K562 (cell line): ENCODE data around the gene RMP24.

Experiments used
- BCL6 ChIP-seq: fragments of 250-450 bp; sonication (Bioruptor Pico); IDR thresholded peaks from 2 replicates; pipeline ENCODE4 v1.4.0; 2020
- CSDE1 ChIP-seq, 2 experiments: fragments of 450-650 bp; IDR thresholded peaks; 2 replicates each; pipeline ENCODE4 v1.6.1; 2016; ENCODE audit warnings: mild to moderate bottlenecking in 1 of 2
- MBD2 ChIP-seq: sonication (generic); IDR thresholded peaks from 2 replicates; pipeline ENCODE4 v1.6.1; 2016; ENCODE audit warnings: low read depth, borderline replicate concordance
- MCM2 ChIP-seq: fragments of 450-650 bp; IDR thresholded peaks from 2 replicates; pipeline ENCODE4 v1.6.1; 2017; ENCODE audit warnings: low read depth, mild to moderate bottlenecking
- SLC30A9 ChIP-seq: fragments of 250-450 bp; sonication (Bioruptor Pico); IDR thresholded peaks from 2 replicates; pipeline ENCODE4 v1.8.0; 2022; ENCODE audit warnings: mild to moderate bottlenecking, moderate library complexity
- STAT5B ChIP-seq: fragments of 250-450 bp; sonication (Bioruptor Pico); IDR thresholded peaks from 2 replicates; pipeline ENCODE4 v1.8.0; 2021; ENCODE audit warnings: mild to moderate bottlenecking, inconsistent platforms
- TAF7 ChIP-seq: fragments of 450-650 bp; IDR thresholded peaks from 2 replicates; pipeline ENCODE4 v1.6.1; 2016; ENCODE audit warnings: missing genetic modification characterization, missing compliant biosample characterization
- ZBTB8A ChIP-seq: fragments of 450-650 bp; IDR thresholded peaks from 2 replicates; pipeline ENCODE4 v1.6.1; 2018; ENCODE audit warnings: mild to moderate bottlenecking, moderate library complexity; ENCODE audit not compliant: partially characterized antibody
- ZNF830 ChIP-seq: fragments of 250-450 bp; sonication (Bioruptor Pico); IDR thresholded peaks from 2 replicates; pipeline ENCODE4 v1.5.0; 2021; ENCODE audit warnings: mild to moderate bottlenecking
- TF ChIP-seq, protein P1 (sequence below): sonication (generic); formaldehyde crosslinking; IDR thresholded peaks from 2 replicates; pipeline ENCODE4 v1.8.0; 2022; ENCODE audit warnings: mild to moderate bottlenecking, missing genetic modification reagents
- TF ChIP-seq, protein P2 (sequence below): fragments of 200-800 bp; sonication (Bioruptor generic); IDR thresholded peaks from 2 replicates; pipeline ENCODE4 v1.6.1; 2017; ENCODE audit warnings: missing genetic modification characterization, missing compliant biosample characterization
- TF ChIP-seq, protein P3 (sequence below), 2 experiments: fragments of 450-650 bp in 1 of 2; sonication (generic) in 1 of 2; formaldehyde crosslinking; conservative IDR thresholded peaks; 2 replicates each; pipeline versions ENCODE4 v1.4.0 to v1.8.1; 2020 to 2022; ENCODE audit warnings: mild to moderate bottlenecking in 1 of 2, missing genetic modification reagents in 1 of 2
- TF ChIP-seq, protein P4 (sequence below): sonication (generic); formaldehyde crosslinking; IDR thresholded peaks from 2 replicates; pipeline ENCODE4 v1.8.0; 2022; ENCODE audit warnings: missing genetic modification reagents, mild to moderate bottlenecking, borderline replicate concordance
- TF ChIP-seq, protein P5 (sequence below), 2 experiments: fragments of 150-350 bp in 1 of 2; IDR thresholded peaks; 2 replicates each; pipeline ENCODE4 v1.6.1; 2012 to 2016; ENCODE audit warnings: low read depth in 2 of 2, low read length in 2 of 2, mild to moderate bottlenecking in 1 of 2, moderate library complexity in 1 of 2

Gene RMP24

DNA sequence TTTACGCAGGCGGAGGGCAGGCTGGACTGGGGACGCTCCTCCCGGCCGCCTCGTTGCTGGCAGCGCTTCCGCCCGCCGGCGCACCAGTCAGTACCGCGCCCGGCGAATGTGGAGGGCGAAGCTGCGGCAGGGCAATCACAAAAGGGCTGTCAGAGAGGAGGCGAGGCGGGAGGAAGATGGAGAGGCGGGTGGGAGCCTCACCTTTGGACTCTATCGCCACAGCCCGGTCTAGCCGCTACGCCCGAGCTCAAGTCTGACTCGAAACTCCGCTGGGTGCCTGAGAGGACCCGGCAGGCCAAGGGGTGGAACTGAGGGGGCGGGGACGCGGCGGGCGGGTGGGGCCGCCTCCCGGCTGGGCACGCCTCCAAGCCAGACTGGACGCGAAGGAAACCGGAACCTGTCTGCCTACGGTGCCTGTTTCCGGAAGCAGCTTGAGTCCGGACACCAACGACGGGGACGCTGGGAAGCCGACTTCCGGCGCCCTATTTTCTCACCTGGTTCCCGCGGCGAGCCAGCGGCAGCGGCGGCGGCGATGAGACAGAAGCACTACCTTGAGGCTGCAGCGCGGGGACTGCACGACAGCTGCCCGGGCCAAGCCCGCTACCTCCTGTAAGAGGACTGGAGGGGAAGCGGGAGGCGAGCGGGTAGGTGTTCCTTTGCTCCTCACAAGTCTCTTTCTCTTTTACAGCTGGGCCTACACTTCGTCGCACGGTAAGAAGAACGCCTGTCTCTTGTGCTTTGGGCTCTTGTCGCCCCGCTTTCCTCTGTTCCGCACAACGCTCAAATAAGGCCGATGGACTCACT, at the start of gene RMP24 (continued):
- TF ChIP-seq MCM2 (no peak), TAF7 (tag) (peak; percentile 81; the same call in 1 of the 2 replicates), ZBTB8A (no peak), BCL6 (CRISPR knock-in tag) (no peak), CSDE1 (IDR thresholded peaks at IDR 0.05) (no peak), SLC30A9 (CRISPR knock-in tag) (no peak), MBD2 (peak; percentile 61), ZNF830 (CRISPR knock-in tag) (no peak), STAT5B (CRISPR knock-in tag) (no peak)
- TF ChIP-seq, protein P1, sequence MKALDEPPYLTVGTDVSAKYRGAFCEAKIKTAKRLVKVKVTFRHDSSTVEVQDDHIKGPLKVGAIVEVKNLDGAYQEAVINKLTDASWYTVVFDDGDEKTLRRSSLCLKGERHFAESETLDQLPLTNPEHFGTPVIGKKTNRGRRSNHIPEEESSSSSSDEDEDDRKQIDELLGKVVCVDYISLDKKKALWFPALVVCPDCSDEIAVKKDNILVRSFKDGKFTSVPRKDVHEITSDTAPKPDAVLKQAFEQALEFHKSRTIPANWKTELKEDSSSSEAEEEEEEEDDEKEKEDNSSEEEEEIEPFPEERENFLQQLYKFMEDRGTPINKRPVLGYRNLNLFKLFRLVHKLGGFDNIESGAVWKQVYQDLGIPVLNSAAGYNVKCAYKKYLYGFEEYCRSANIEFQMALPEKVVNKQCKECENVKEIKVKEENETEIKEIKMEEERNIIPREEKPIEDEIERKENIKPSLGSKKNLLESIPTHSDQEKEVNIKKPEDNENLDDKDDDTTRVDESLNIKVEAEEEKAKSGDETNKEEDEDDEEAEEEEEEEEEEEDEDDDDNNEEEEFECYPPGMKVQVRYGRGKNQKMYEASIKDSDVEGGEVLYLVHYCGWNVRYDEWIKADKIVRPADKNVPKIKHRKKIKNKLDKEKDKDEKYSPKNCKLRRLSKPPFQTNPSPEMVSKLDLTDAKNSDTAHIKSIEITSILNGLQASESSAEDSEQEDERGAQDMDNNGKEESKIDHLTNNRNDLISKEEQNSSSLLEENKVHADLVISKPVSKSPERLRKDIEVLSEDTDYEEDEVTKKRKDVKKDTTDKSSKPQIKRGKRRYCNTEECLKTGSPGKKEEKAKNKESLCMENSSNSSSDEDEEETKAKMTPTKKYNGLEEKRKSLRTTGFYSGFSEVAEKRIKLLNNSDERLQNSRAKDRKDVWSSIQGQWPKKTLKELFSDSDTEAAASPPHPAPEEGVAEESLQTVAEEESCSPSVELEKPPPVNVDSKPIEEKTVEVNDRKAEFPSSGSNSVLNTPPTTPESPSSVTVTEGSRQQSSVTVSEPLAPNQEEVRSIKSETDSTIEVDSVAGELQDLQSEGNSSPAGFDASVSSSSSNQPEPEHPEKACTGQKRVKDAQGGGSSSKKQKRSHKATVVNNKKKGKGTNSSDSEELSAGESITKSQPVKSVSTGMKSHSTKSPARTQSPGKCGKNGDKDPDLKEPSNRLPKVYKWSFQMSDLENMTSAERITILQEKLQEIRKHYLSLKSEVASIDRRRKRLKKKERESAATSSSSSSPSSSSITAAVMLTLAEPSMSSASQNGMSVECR (CRISPR knock-in tag): no peak
- TF ChIP-seq, protein P2, sequence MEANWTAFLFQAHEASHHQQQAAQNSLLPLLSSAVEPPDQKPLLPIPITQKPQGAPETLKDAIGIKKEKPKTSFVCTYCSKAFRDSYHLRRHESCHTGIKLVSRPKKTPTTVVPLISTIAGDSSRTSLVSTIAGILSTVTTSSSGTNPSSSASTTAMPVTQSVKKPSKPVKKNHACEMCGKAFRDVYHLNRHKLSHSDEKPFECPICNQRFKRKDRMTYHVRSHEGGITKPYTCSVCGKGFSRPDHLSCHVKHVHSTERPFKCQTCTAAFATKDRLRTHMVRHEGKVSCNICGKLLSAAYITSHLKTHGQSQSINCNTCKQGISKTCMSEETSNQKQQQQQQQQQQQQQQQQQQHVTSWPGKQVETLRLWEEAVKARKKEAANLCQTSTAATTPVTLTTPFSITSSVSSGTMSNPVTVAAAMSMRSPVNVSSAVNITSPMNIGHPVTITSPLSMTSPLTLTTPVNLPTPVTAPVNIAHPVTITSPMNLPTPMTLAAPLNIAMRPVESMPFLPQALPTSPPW (CRISPR knock-in tag): peak; percentile 83
- TF ChIP-seq, protein P3, sequence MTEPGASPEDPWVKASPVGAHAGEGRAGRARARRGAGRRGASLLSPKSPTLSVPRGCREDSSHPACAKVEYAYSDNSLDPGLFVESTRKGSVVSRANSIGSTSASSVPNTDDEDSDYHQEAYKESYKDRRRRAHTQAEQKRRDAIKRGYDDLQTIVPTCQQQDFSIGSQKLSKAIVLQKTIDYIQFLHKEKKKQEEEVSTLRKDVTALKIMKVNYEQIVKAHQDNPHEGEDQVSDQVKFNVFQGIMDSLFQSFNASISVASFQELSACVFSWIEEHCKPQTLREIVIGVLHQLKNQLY (CRISPR knock-in tag; conservative IDR thresholded peaks at IDR 0.05): no peak
- TF ChIP-seq, protein P4, sequence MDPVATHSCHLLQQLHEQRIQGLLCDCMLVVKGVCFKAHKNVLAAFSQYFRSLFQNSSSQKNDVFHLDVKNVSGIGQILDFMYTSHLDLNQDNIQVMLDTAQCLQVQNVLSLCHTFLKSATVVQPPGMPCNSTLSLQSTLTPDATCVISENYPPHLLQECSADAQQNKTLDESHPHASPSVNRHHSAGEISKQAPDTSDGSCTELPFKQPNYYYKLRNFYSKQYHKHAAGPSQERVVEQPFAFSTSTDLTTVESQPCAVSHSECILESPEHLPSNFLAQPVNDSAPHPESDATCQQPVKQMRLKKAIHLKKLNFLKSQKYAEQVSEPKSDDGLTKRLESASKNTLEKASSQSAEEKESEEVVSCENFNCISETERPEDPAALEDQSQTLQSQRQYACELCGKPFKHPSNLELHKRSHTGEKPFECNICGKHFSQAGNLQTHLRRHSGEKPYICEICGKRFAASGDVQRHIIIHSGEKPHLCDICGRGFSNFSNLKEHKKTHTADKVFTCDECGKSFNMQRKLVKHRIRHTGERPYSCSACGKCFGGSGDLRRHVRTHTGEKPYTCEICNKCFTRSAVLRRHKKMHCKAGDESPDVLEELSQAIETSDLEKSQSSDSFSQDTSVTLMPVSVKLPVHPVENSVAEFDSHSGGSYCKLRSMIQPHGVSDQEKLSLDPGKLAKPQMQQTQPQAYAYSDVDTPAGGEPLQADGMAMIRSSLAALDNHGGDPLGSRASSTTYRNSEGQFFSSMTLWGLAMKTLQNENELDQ: no peak
- TF ChIP-seq, protein P5, sequence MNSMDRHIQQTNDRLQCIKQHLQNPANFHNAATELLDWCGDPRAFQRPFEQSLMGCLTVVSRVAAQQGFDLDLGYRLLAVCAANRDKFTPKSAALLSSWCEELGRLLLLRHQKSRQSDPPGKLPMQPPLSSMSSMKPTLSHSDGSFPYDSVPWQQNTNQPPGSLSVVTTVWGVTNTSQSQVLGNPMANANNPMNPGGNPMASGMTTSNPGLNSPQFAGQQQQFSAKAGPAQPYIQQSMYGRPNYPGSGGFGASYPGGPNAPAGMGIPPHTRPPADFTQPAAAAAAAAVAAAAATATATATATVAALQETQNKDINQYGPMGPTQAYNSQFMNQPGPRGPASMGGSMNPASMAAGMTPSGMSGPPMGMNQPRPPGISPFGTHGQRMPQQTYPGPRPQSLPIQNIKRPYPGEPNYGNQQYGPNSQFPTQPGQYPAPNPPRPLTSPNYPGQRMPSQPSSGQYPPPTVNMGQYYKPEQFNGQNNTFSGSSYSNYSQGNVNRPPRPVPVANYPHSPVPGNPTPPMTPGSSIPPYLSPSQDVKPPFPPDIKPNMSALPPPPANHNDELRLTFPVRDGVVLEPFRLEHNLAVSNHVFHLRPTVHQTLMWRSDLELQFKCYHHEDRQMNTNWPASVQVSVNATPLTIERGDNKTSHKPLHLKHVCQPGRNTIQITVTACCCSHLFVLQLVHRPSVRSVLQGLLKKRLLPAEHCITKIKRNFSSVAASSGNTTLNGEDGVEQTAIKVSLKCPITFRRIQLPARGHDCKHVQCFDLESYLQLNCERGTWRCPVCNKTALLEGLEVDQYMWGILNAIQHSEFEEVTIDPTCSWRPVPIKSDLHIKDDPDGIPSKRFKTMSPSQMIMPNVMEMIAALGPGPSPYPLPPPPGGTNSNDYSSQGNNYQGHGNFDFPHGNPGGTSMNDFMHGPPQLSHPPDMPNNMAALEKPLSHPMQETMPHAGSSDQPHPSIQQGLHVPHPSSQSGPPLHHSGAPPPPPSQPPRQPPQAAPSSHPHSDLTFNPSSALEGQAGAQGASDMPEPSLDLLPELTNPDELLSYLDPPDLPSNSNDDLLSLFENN (IDR thresholded peaks at IDR 0.05; ENCODE audit: low read depth in 2 of 2, low read length in 2 of 2): peak in 1 of 2 experiments; percentile 79; a peak in 2 of 4 replicates
